Germinal center (tissue), 1 donor: ENCODE data around the gene GOLGA8Q.
"Not testable (repeated sequence)": the region's sequence is repeated elsewhere in the genome, so short reads cannot be mapped to it uniquely, and the experiment has no call there.

Source experiments
- DNase-seq: peaks from one replicate; pipeline ENCODE4 v3.0.0; 2012; ENCODE audit warnings: mixed read lengths, low spot score

The GOLGA8Q gene

GRCh38 chr15:30551750-30552149, at the start of gene GOLGA8Q:
Gene GOLGA8Q (plus strand): TSS chr15:30552050. CDS start chr15:30552078, 28 bp downstream.
- DNase-seq: not testable (repeated sequence)

- DNase-seq: not testable (repeated sequence)
Measured at GRCh38 chr15:30502904-30503781, 48.7 kb upstream of the GOLGA8Q start.

- not testable (repeated sequence) for DNase-seq
Measured at GRCh38 chr15:30504162-30504843, 47.5 kb upstream of the GOLGA8Q start.

- not testable (repeated sequence) for DNase-seq
Measured at GRCh38 chr15:30514545-30514944, 37.3 kb upstream of the GOLGA8Q start.

- DNase-seq: not testable (repeated sequence)
Measured at GRCh38 chr15:30523453-30524243, 28.2 kb upstream of the GOLGA8Q start.

GRCh38 chr15:30525912-30526311, 25.9 kb upstream of the GOLGA8Q start:
- DNase-seq: not testable (repeated sequence)

GRCh38 chr15:30529049-30529448, 22.8 kb upstream of the GOLGA8Q start:
- not testable (repeated sequence) for DNase-seq

GRCh38 chr15:30566949-30567348, 15.1 kb downstream of the GOLGA8Q start:
- not testable (repeated sequence) for DNase-seq

- DNase-seq: not testable (repeated sequence)
Measured at GRCh38 chr15:30573012-30573491, 21.2 kb downstream of the GOLGA8Q start.

- DNase-seq: not testable (repeated sequence)
Measured at GRCh38 chr15:30579394-30579970, 27.6 kb downstream of the GOLGA8Q start.

- not testable (repeated sequence) for DNase-seq
Measured at GRCh38 chr15:30580716-30581115, 28.9 kb downstream of the GOLGA8Q start.

GRCh38 chr15:30598953-30599352, 47.1 kb downstream of the GOLGA8Q start:
- DNase-seq: not testable (repeated sequence)

- not testable (repeated sequence) for DNase-seq
Measured at GRCh38 chr15:30603796-30604195, 51.9 kb downstream of the GOLGA8Q start, which contains the start of gene GOLGA8H. Gene GOLGA8H (plus strand): TSS chr15:30604028. CDS start chr15:30604126, 98 bp downstream.
